ENCODE measurements around the gene BCAS1.

BCAS1 gene

GRCh38 chr20:53954723-53955658, 115.4 kb downstream of the BCAS1 start:
- TF ChIP-seq CTCF (IDR thresholded peaks at IDR 0.05; ENCODE audit: insufficient read depth, low read length, poor library complexity, severe bottlenecking), result no peak
- DNase-seq (ENCODE audit: extremely low read depth, insufficient read length), result no peak
- Histone ChIP-seq H3K36me3 (ENCODE audit: control insufficient read depth, insufficient read depth, low read length) (no peaks in the 10 kb centered on the region), H3K4me3 (replicated peaks; ENCODE audit: low read depth, low read length) (no peak overlapping the region), H3K27me3 (replicated peaks; ENCODE audit: control insufficient read depth, insufficient read depth, low read length) (no peaks in the 10 kb centered on the region)

- peaks cover 2% of the 10 kb centered on the region; the same call in 1 of the 2 replicates for H3K36me3 ChIP-seq (ENCODE audit: control insufficient read depth, insufficient read depth, low read length)
- H3K4me3 ChIP-seq (replicated peaks; ENCODE audit: low read depth, low read length), result no peak overlapping the region
- no peak for DNase-seq (ENCODE audit: extremely low read depth, insufficient read length)
- TF ChIP-seq CTCF (IDR thresholded peaks at IDR 0.05; ENCODE audit: insufficient read depth, low read length, poor library complexity, severe bottlenecking), result no peak
- H3K27me3 ChIP-seq (replicated peaks; ENCODE audit: control insufficient read depth, insufficient read depth, low read length), result no peaks in the 10 kb centered on the region
Measured at GRCh38 chr20:53952528-53953096, 117.8 kb downstream of the BCAS1 start.

- no peaks in the 10 kb centered on the region for H3K27me3 ChIP-seq (replicated peaks; ENCODE audit: control insufficient read depth, insufficient read depth, low read length)
- peaks cover 2% of the 10 kb centered on the region; the same call in 1 of the 2 replicates for H3K36me3 ChIP-seq (ENCODE audit: control insufficient read depth, insufficient read depth, low read length)
- TF ChIP-seq CTCF (IDR thresholded peaks at IDR 0.05; ENCODE audit: insufficient read depth, low read length, poor library complexity, severe bottlenecking), result no peak
- no peak for DNase-seq (ENCODE audit: extremely low read depth, insufficient read length)
- H3K4me3 ChIP-seq (replicated peaks; ENCODE audit: low read depth, low read length), result no peak overlapping the region
Measured at GRCh38 chr20:53950578-53950977, 119.8 kb downstream of the BCAS1 start.

- peaks cover 2% of the 10 kb centered on the region; the same call in 1 of the 2 replicates for H3K36me3 ChIP-seq (ENCODE audit: control insufficient read depth, insufficient read depth, low read length)
- TF ChIP-seq CTCF (IDR thresholded peaks at IDR 0.05; ENCODE audit: insufficient read depth, low read length, poor library complexity, severe bottlenecking), result no peak
- no peaks in the 10 kb centered on the region for H3K27me3 ChIP-seq (replicated peaks; ENCODE audit: control insufficient read depth, insufficient read depth, low read length)
- no peak overlapping the region for H3K4me3 ChIP-seq (replicated peaks; ENCODE audit: low read depth, low read length)
- no peak for DNase-seq (ENCODE audit: extremely low read depth, insufficient read length)
Measured at GRCh38 chr20:53950031-53950430, 120.4 kb downstream of the BCAS1 start.

- H3K27me3 ChIP-seq (replicated peaks; ENCODE audit: control insufficient read depth, insufficient read depth, low read length), result no peaks in the 10 kb centered on the region
- no peak for TF ChIP-seq CTCF (IDR thresholded peaks at IDR 0.05; ENCODE audit: insufficient read depth, low read length, poor library complexity, severe bottlenecking)
- DNase-seq (ENCODE audit: extremely low read depth, insufficient read length), result peak; percentile 58
- H3K36me3 ChIP-seq (ENCODE audit: control insufficient read depth, insufficient read depth, low read length), result peaks cover 2% of the 10 kb centered on the region; the same call in 1 of the 2 replicates
- no peak overlapping the region for H3K4me3 ChIP-seq (replicated peaks; ENCODE audit: low read depth, low read length)
Measured at GRCh38 chr20:53949319-53949839, 121.0 kb downstream of the BCAS1 start.
